Measurements from ENCODE around the gene DHRS1. TPM values are rescaled to one million over a fixed set of nuclear protein-coding genes. Genes with fewer than 3 reads are reported as not detected.

The DHRS1 gene
- total RNA-seq, 1 donor: 10.4 TPM

- H3K4me1 ChIP-seq (ENCODE audit: insufficient read depth, low read length): peaks cover 24% of the 10 kb centered on the region
- no peaks in the 10 kb centered on the region for H3K27me3 ChIP-seq (ENCODE audit: insufficient read depth, low read length)
- no peak overlapping the region for H3K4me3 ChIP-seq (ENCODE audit: low read length)
- H3K9me3 ChIP-seq (ENCODE audit: low read depth, low read length): no peaks in the 10 kb centered on the region
Observed at GRCh38 chr14:24285351-24285750, 14.2 kb downstream of the DHRS1 start.

GRCh38 chr14:24284501-24285035, 15.0 kb downstream of the DHRS1 start:
- Histone ChIP-seq H3K4me3 (ENCODE audit: low read length) (no peak overlapping the region), H3K27me3 (ENCODE audit: insufficient read depth, low read length) (no peaks in the 10 kb centered on the region), H3K9me3 (ENCODE audit: low read depth, low read length) (no peaks in the 10 kb centered on the region), H3K4me1 (ENCODE audit: insufficient read depth, low read length) (peaks cover 32% of the 10 kb centered on the region)

GRCh38 chr14:24283796-24284460, 15.7 kb downstream of the DHRS1 start:
- H3K27me3 ChIP-seq (ENCODE audit: insufficient read depth, low read length): no peaks in the 10 kb centered on the region

GRCh38 chr14:24282736-24283135, 16.8 kb downstream of the DHRS1 start:
- Histone ChIP-seq H3K27me3 (ENCODE audit: insufficient read depth, low read length) (no peaks in the 10 kb centered on the region), H3K4me1 (ENCODE audit: insufficient read depth, low read length) (peaks cover 51% of the 10 kb centered on the region), H3K4me3 (ENCODE audit: low read length) (no peak overlapping the region), H3K9me3 (ENCODE audit: low read depth, low read length) (no peaks in the 10 kb centered on the region)

More at GRCh38 chr14:24283796-24284460, 15.7 kb downstream of the DHRS1 start:
- no peaks in the 10 kb centered on the region for H3K9me3 ChIP-seq (ENCODE audit: low read depth, low read length)
- peaks cover 39% of the 10 kb centered on the region for H3K4me1 ChIP-seq (ENCODE audit: insufficient read depth, low read length)
- no peak overlapping the region for H3K4me3 ChIP-seq (ENCODE audit: low read length)

GRCh38 chr14:24281636-24282035, 17.9 kb downstream of the DHRS1 start:
- H3K9me3 ChIP-seq (ENCODE audit: low read depth, low read length): no peaks in the 10 kb centered on the region
- no peak overlapping the region for H3K4me3 ChIP-seq (ENCODE audit: low read length)
- H3K4me1 ChIP-seq (ENCODE audit: insufficient read depth, low read length): peaks cover 62% of the 10 kb centered on the region
- H3K27me3 ChIP-seq (ENCODE audit: insufficient read depth, low read length): no peaks in the 10 kb centered on the region

- Histone ChIP-seq H3K4me3 (ENCODE audit: low read length) (no peak overlapping the region), H3K4me1 (ENCODE audit: insufficient read depth, low read length) (peaks cover 69% of the 10 kb centered on the region), H3K9me3 (ENCODE audit: low read depth, low read length) (no peaks in the 10 kb centered on the region), H3K27me3 (ENCODE audit: insufficient read depth, low read length) (no peaks in the 10 kb centered on the region)
Observed at GRCh38 chr14:24280797-24281460, 18.7 kb downstream of the DHRS1 start.

- Histone ChIP-seq H3K4me1 (ENCODE audit: insufficient read depth, low read length) (peaks cover 82% of the 10 kb centered on the region), H3K4me3 (ENCODE audit: low read length) (no peak overlapping the region), H3K27me3 (ENCODE audit: insufficient read depth, low read length) (no peaks in the 10 kb centered on the region), H3K9me3 (ENCODE audit: low read depth, low read length) (no peaks in the 10 kb centered on the region)
Observed at GRCh38 chr14:24279301-24280186, 20.0 kb downstream of the DHRS1 start.

GRCh38 chr14:24278424-24278823, 21.2 kb downstream of the DHRS1 start:
- Histone ChIP-seq H3K4me3 (ENCODE audit: low read length) (no peak overlapping the region), H3K4me1 (ENCODE audit: insufficient read depth, low read length) (peaks cover 94% of the 10 kb centered on the region)

GRCh38 chr14:24277606-24278321, 21.8 kb downstream of the DHRS1 start:
- Histone ChIP-seq H3K9me3 (ENCODE audit: low read depth, low read length) (no peaks in the 10 kb centered on the region), H3K27me3 (ENCODE audit: insufficient read depth, low read length) (no peaks in the 10 kb centered on the region), H3K4me3 (ENCODE audit: low read length) (no peak overlapping the region), H3K4me1 (ENCODE audit: insufficient read depth, low read length) (peaks cover 100% of the 10 kb centered on the region)

More at GRCh38 chr14:24278424-24278823, 21.2 kb downstream of the DHRS1 start:
- Histone ChIP-seq H3K9me3 (ENCODE audit: low read depth, low read length) (no peaks in the 10 kb centered on the region), H3K27me3 (ENCODE audit: insufficient read depth, low read length) (no peaks in the 10 kb centered on the region)

- Histone ChIP-seq H3K4me3 (ENCODE audit: low read length) (no peak overlapping the region), H3K4me1 (ENCODE audit: insufficient read depth, low read length) (peaks cover 100% of the 10 kb centered on the region), H3K9me3 (ENCODE audit: low read depth, low read length) (no peaks in the 10 kb centered on the region), H3K27me3 (ENCODE audit: insufficient read depth, low read length) (no peaks in the 10 kb centered on the region)
Observed at GRCh38 chr14:24277071-24277470, 22.5 kb downstream of the DHRS1 start.

- Histone ChIP-seq H3K27me3 (ENCODE audit: insufficient read depth, low read length) (no peaks in the 10 kb centered on the region), H3K4me3 (ENCODE audit: low read length) (no peak overlapping the region), H3K4me1 (ENCODE audit: insufficient read depth, low read length) (peaks cover 82% of the 10 kb centered on the region), H3K9me3 (ENCODE audit: low read depth, low read length) (no peaks in the 10 kb centered on the region)
Observed at GRCh38 chr14:24274101-24274543, 25.5 kb downstream of the DHRS1 start.

- Histone ChIP-seq H3K4me1 (ENCODE audit: insufficient read depth, low read length) (peaks cover 76% of the 10 kb centered on the region), H3K4me3 (ENCODE audit: low read length) (no peak overlapping the region), H3K9me3 (ENCODE audit: low read depth, low read length) (no peaks in the 10 kb centered on the region), H3K27me3 (ENCODE audit: insufficient read depth, low read length) (no peaks in the 10 kb centered on the region)
Observed at GRCh38 chr14:24273422-24273998, 26.1 kb downstream of the DHRS1 start.

- H3K4me1 ChIP-seq (ENCODE audit: insufficient read depth, low read length): peaks cover 66% of the 10 kb centered on the region
- H3K27me3 ChIP-seq (ENCODE audit: insufficient read depth, low read length): no peaks in the 10 kb centered on the region
- H3K4me3 ChIP-seq (ENCODE audit: low read length): no peak overlapping the region
- H3K9me3 ChIP-seq (ENCODE audit: low read depth, low read length): no peaks in the 10 kb centered on the region
Observed at GRCh38 chr14:24272467-24272866, 27.1 kb downstream of the DHRS1 start.

- peak overlapping the region; percentile 92 for H3K4me3 ChIP-seq (ENCODE audit: low read length)
- peaks cover 60% of the 10 kb centered on the region for H3K4me1 ChIP-seq (ENCODE audit: insufficient read depth, low read length)
- H3K27me3 ChIP-seq (ENCODE audit: insufficient read depth, low read length): no peaks in the 10 kb centered on the region
- H3K9me3 ChIP-seq (ENCODE audit: low read depth, low read length): no peaks in the 10 kb centered on the region
Observed at GRCh38 chr14:24271834-24272263, 27.7 kb downstream of the DHRS1 start.
